ENCODE data around the gene FGFRL1. TPM values are rescaled to one million over a fixed set of nuclear protein-coding genes. Genes with fewer than 3 reads are reported as not detected.

Gene FGFRL1
- total and polyA plus RNA-seq, 2 of the 13 experiments (the other 11 are each of a cell fraction or from before 2014, with no cell fraction given) = 19.1 to 30.6 TPM

GRCh38 chr4:1015746-1016145 is 4.3 kb downstream of the FGFRL1 start:
- FAIRE-seq (no peak), DNase-seq (ENCODE audit: low spot score) (no peak), ATAC-seq (no peak)
- H4K20me1 ChIP-seq (ENCODE audit: insufficient read depth, low read length) = no peaks in the 10 kb centered on the region
- WGBS (ENCODE audit: low lambda C conversion rate) = 89% methylated on average over 5 of the region's 10 CpGs
- in situ Hi-C loops (cut with HindIII; ENCODE audit: extremely low pct_ligation_motif_present, low pct_unique_long_range_greater_than_20kb) = no loop called here
- intact Hi-C loops (cut with micrococcal nuclease; ENCODE audit: unreplicated experiment) = no loop called here
- no TSS peak for BruUV-seq (replicated peaks)
- H3K27ac ChIP-seq (ENCODE audit: extremely low read length, insufficient read depth, low read length) = no peak overlapping the region
- no peaks in the 10 kb centered on the region; a peak in 2 of 5 replicates for H3K36me3 ChIP-seq (replicated peaks in 1 of 2; ENCODE audit: control insufficient read depth in 1 of 2, insufficient read depth in 2 of 2, low read length in 2 of 2)
- H3K27me3 ChIP-seq (ENCODE audit: control insufficient read depth in 1 of 2, insufficient read depth in 2 of 2, low read length in 2 of 2) = no peaks in the 10 kb centered on the region; a peak in 1 of 5 replicates
- H3K4me2 ChIP-seq (ENCODE audit: low read depth, low read length) = no peak overlapping the region
- ChIA-PET CTCF (ENCODE audit: low intra/inter-chr PET ratio, low total read pairs) (no interaction called here), POLR2A (interaction anchor here (2.4 kb wide), 1 partner anchor 23 kb away, joined by 9 read pairs; the partner anchor contains the start of gene SLC26A1)
- no peak overlapping the region for H3K4me3 ChIP-seq (replicated peaks in 1 of 3; ENCODE audit: insufficient read depth in 1 of 3, low read depth in 2 of 3, low read length in 3 of 3)
- no peak for TF ChIP-seq DPF2 (CRISPR knock-in tag; IDR thresholded peaks at IDR 0.05; ENCODE audit: borderline replicate concordance, low read depth)
- no peak for TF ChIP-seq ZNF30 (CRISPR knock-in tag; IDR thresholded peaks at IDR 0.05)
- TF ChIP-seq AGO2 (optimal IDR thresholded peaks at IDR 0.05; ENCODE audit: low read depth, low read length) = peak; percentile 54
- peaks cover 40% of the 10 kb centered on the region for H3K4me1 ChIP-seq (ENCODE audit: insufficient read depth, low read length)
- H3K9ac ChIP-seq (ENCODE audit: insufficient read depth, low read depth, low read length) = no peak overlapping the region; the same call in 1 of the 2 replicates
- H3K9me3 ChIP-seq (ENCODE audit: low read length) = no peaks in the 10 kb centered on the region
- peaks cover 6% of the 10 kb centered on the region for H3K79me2 ChIP-seq (ENCODE audit: insufficient read depth, low read length)
- no peak overlapping the region for H2AFZ ChIP-seq (ENCODE audit: low read length)

DNA sequence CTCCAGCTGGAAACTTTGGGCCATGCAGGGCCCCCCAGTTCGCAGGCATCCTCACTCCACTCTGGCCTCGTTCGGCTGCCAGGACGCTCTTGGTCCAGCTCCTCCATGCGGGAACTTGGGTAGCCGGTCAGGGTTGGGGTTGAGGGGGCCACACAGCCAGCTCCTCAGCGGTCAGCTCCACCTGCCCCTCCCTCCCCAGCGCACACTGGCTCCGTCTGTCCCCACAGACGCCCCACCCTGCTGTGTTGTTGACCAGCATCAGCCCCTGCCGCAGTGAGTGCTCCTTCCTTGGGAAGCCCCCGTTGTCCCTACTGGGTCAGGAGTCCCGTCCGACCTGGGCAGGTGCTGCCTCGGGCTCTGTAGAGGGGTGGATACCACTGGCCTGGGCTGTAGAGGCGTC is 5.8 kb downstream of the FGFRL1 start:
- BruUV-seq (replicated peaks) = no TSS peak
- TF ChIP-seq ZNF567 (CRISPR knock-in tag; IDR thresholded peaks at IDR 0.05; ENCODE audit: borderline replicate concordance) = no peak
- no peak for TF ChIP-seq SOX13 (IDR thresholded peaks at IDR 0.05)
- TF ChIP-seq SOX13 (CRISPR knock-in tag; conservative IDR thresholded peaks at IDR 0.05 in 1 of 2, IDR thresholded peaks at IDR 0.05 in 1 of 2) = no peak
- TF ChIP-seq, protein P1, sequence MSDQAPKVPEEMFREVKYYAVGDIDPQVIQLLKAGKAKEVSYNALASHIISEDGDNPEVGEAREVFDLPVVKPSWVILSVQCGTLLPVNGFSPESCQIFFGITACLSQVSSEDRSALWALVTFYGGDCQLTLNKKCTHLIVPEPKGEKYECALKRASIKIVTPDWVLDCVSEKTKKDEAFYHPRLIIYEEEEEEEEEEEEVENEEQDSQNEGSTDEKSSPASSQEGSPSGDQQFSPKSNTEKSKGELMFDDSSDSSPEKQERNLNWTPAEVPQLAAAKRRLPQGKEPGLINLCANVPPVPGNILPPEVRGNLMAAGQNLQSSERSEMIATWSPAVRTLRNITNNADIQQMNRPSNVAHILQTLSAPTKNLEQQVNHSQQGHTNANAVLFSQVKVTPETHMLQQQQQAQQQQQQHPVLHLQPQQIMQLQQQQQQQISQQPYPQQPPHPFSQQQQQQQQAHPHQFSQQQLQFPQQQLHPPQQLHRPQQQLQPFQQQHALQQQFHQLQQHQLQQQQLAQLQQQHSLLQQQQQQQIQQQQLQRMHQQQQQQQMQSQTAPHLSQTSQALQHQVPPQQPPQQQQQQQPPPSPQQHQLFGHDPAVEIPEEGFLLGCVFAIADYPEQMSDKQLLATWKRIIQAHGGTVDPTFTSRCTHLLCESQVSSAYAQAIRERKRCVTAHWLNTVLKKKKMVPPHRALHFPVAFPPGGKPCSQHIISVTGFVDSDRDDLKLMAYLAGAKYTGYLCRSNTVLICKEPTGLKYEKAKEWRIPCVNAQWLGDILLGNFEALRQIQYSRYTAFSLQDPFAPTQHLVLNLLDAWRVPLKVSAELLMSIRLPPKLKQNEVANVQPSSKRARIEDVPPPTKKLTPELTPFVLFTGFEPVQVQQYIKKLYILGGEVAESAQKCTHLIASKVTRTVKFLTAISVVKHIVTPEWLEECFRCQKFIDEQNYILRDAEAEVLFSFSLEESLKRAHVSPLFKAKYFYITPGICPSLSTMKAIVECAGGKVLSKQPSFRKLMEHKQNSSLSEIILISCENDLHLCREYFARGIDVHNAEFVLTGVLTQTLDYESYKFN (CRISPR knock-in tag; conservative IDR thresholded peaks at IDR 0.05) = no peak
- TF ChIP-seq DNMT3B (CRISPR knock-in tag; conservative IDR thresholded peaks at IDR 0.05) = no peak
- TF ChIP-seq ZNF333 (CRISPR knock-in tag; IDR thresholded peaks at IDR 0.05; ENCODE audit: borderline replicate concordance) = no peak
- TF ChIP-seq ZNF30 (CRISPR knock-in tag; IDR thresholded peaks at IDR 0.05) = no peak
- no peak for TF ChIP-seq ZNF253 (CRISPR knock-in tag; IDR thresholded peaks at IDR 0.05; ENCODE audit: borderline replicate concordance)
- no peak for TF ChIP-seq EEA1 (CRISPR knock-in tag; IDR thresholded peaks at IDR 0.05; ENCODE audit: borderline replicate concordance)
- TF ChIP-seq ADNP (CRISPR knock-in tag; IDR thresholded peaks at IDR 0.05) = no peak
- TF ChIP-seq MXI1 (IDR thresholded peaks at IDR 0.05; ENCODE audit: borderline replicate concordance, low read depth, low read length) = no peak

More for the DNA sequence above, 5.8 kb downstream of the FGFRL1 start:
- Histone ChIP-seq H3K9me3 (ENCODE audit: low read length) (no peaks in the 10 kb centered on the region), H3K27ac (ENCODE audit: extremely low read length, insufficient read depth, low read length) (no peak overlapping the region), H3K4me3 (replicated peaks in 1 of 3; ENCODE audit: insufficient read depth in 1 of 3, low read depth in 2 of 3, low read length in 3 of 3) (no peak overlapping the region), H4K20me1 (ENCODE audit: insufficient read depth, low read length) (no peaks in the 10 kb centered on the region), H2AFZ (ENCODE audit: low read length) (no peak overlapping the region), H3K4me1 (ENCODE audit: insufficient read depth, low read length) (peaks cover 36% of the 10 kb centered on the region), H3K9ac (ENCODE audit: insufficient read depth, low read depth, low read length) (no peak overlapping the region), H3K36me3 (replicated peaks in 1 of 2; ENCODE audit: control insufficient read depth in 1 of 2, insufficient read depth in 2 of 2, low read length in 2 of 2) (peaks cover 0 to under 1% of the 10 kb centered on the region in 2 experiments; a peak in 3 of 5 replicates), H3K27me3 (ENCODE audit: control insufficient read depth in 1 of 2, insufficient read depth in 2 of 2, low read length in 2 of 2) (no peaks in the 10 kb centered on the region; a peak in 1 of 5 replicates), H3K4me2 (ENCODE audit: low read depth, low read length) (no peak overlapping the region), H3K79me2 (ENCODE audit: insufficient read depth, low read length) (peaks cover 6% of the 10 kb centered on the region)
- POLR2A ChIA-PET = interaction anchor here (0.9 kb wide), 1 partner anchor 24 kb away, joined by 3 read pairs; the partner anchor contains the start of gene SLC26A1
- in situ Hi-C loops (cut with HindIII; ENCODE audit: extremely low pct_ligation_motif_present, low pct_unique_long_range_greater_than_20kb) = no loop called here
- CTCF ChIA-PET (ENCODE audit: low intra/inter-chr PET ratio, low total read pairs) = no interaction called here
- intact Hi-C loops (cut with micrococcal nuclease; ENCODE audit: unreplicated experiment) = no loop called here
- no peak for ATAC-seq
- DNase-seq (ENCODE audit: low spot score) = no peak
- FAIRE-seq = no peak
- 97% methylated on average over 12 of the region's 16 CpGs for WGBS (ENCODE audit: low lambda C conversion rate)

Data from HepG2 (cell line).